Endothelial cell of umbilical vein (primary cell): ENCODE data around the gene NUDT6. TPM values are rescaled to one million over a fixed set of nuclear protein-coding genes. Genes with fewer than 3 reads are reported as not detected.

Experiments
- polyA plus RNA-seq, 4 experiments: library from polyadenylated mRNA; depleted of rRNA in 3 of 4; stranded (reverse) in 3 of 4; unstranded in 1 of 4; fragments of >200 nt; gene quantifications; 2 replicates each; pipeline versions ENCODE4 v1.2.1 to v1.2.3, GENCODE V29; 2011 to 2012; ENCODE audit warnings: missing spikeins in 1 of 4
- total RNA-seq: library from RNA; stranded (reverse); gene quantifications from 2 replicates; pipeline ENCODE4 v1.2.3, GENCODE V29; 2021

Gene NUDT6
- total and polyA plus RNA-seq, 2 donors (not counting 3 experiments of a cell fraction or from before 2014, with no cell fraction given), result 5.1 to 5.4 TPM

Other genes with a start within 250 kb of the NUDT6 start
- gene BBS12, start 189.9 kb downstream of the NUDT6 start, total RNA-seq, result 2.1 and 2.3 TPM in 2 replicates
- 0.91 and 0.99 TPM in 2 replicates for gene BBS12, start 189.9 kb downstream of the NUDT6 start, polyA plus RNA-seq
- 16.3 and 23.9 TPM in 2 replicates for gene FGF2, start 95.8 kb downstream of the NUDT6 start, total RNA-seq
- 3.7 and 4.6 TPM in 2 replicates for gene FGF2, start 95.8 kb downstream of the NUDT6 start, polyA plus RNA-seq